A549 (cell line): ENCODE results near the gene ZNF581. TPM values are rescaled to one million over a fixed set of nuclear protein-coding genes. Genes with fewer than 3 reads are reported as not detected.

Experiments used
- ATAC-seq, 2 experiments: fragments of 200-7000 bp in 1 of 2; fragments of >200 bp in 1 of 2; cut with Nextera tagmentation in 1 of 2; cut with Tn5 transposase in 1 of 2; 3 replicates each; pipeline versions ENCODE4 v1.8.0 to v1.9.1; 2018 to 2020; ENCODE audit warnings: mild to moderate bottlenecking in 1 of 2, moderate library complexity in 1 of 2
- CTCF ChIA-PET: fragments of 300-600 bp; sonication (Branson Sonifier 250); formaldehyde crosslinking; extraction: SDS; loops from one replicate; lab custom pipeline; 2021; ENCODE audit warnings: antibody characterized with exemption, inconsistent platforms; lab: Yijun Ruan, JAX
- POLR2A ChIA-PET: fragments of 350-600 bp; formaldehyde crosslinking; extraction: SDS; loops from one replicate; lab custom pipeline; 2021; ENCODE audit warnings: antibody characterized with exemption, inconsistent platforms; lab: Yijun Ruan, JAX
- DNase-seq, 2 experiments: peaks; one replicate each; pipeline versions ENCODE4 v3.0.0 to v3.0.0-alpha.2; 2011 to 2016; ENCODE audit warnings: low read depth in 1 of 2, low spot score in 1 of 2
- FAIRE-seq: peaks from 2 replicates; lab custom pipeline; 2011; peaks lifted over from hg19 to GRCh38; lab: Jason Lieb, UNC
- H3K27ac ChIP-seq, 2 experiments: fragments of >200 bp; sonication (Bioruptor Twin); formaldehyde crosslinking; 3 replicates each; pipeline ENCODE4 v1.5.1; 2016 to 2017
- H3K4me1 ChIP-seq: fragments of >200 bp; sonication (Bioruptor Twin); formaldehyde crosslinking; 3 replicates; pipeline ENCODE4 v1.6.1; 2016
- H3K4me2 ChIP-seq: fragments of >200 bp; sonication (Bioruptor Twin); formaldehyde crosslinking; 3 replicates; pipeline ENCODE4 v1.6.1; 2016
- H3K4me3 ChIP-seq: fragments of >200 bp; sonication (Bioruptor Twin); formaldehyde crosslinking; 3 replicates; pipeline ENCODE4 v1.5.1; 2016
- H3K9me3 ChIP-seq: fragments of >200 bp; sonication (Bioruptor Twin); formaldehyde crosslinking; 3 replicates; pipeline ENCODE4 v1.6.1; 2016
- ATOH8 ChIP-seq: fragments of 250-450 bp; sonication (Bioruptor Pico); IDR thresholded peaks from 2 replicates; pipeline ENCODE4 v1.5.0; 2020; ENCODE audit warnings: low read depth, mild to moderate bottlenecking, moderate library complexity
- BHLHE40 ChIP-seq: IDR thresholded peaks from 2 replicates; pipeline ENCODE4 v1.6.1; 2012; ENCODE audit warnings: low read depth, low read length, inconsistent platforms
- CTCF ChIP-seq: fragments of >200 bp; sonication (Bioruptor Twin); formaldehyde crosslinking; IDR thresholded peaks from 3 replicates; pipeline ENCODE4 v1.5.1; 2016
- E2F6 ChIP-seq: IDR thresholded peaks from 2 replicates; pipeline ENCODE4 v1.6.1; 2012; ENCODE audit warnings: low read depth, borderline replicate concordance
- ELK1 ChIP-seq: fragments of 150-350 bp; IDR thresholded peaks from 2 replicates; pipeline ENCODE4 v1.6.1; 2014; ENCODE audit warnings: low read depth, mild to moderate bottlenecking, low read length
- EP300 ChIP-seq, 2 experiments: fragments of >200 bp; sonication (Bioruptor Twin); formaldehyde crosslinking; IDR thresholded peaks; 2 replicates in 1 of 2; 3 replicates in 1 of 2; pipeline ENCODE4 v1.6.1; 2016 to 2017
- FOSB ChIP-seq: fragments of 250-450 bp; sonication (Bioruptor Pico); IDR thresholded peaks from 2 replicates; pipeline ENCODE4 v1.5.0; 2020; ENCODE audit warnings: mild to moderate bottlenecking, moderate library complexity
- FOSL2 ChIP-seq, 2 experiments: fragments of 450-650 bp in 1 of 2; fragments of >200 bp in 1 of 2; sonication (Bioruptor Twin) in 1 of 2; formaldehyde crosslinking; IDR thresholded peaks; 2 replicates each; pipeline versions ENCODE4 v1.5.0 to v1.6.1; 2016 to 2020; ENCODE audit warnings: mild to moderate bottlenecking in 1 of 2, moderate library complexity in 1 of 2
- FOXS1 ChIP-seq: fragments of 250-450 bp; sonication (Bioruptor Pico); IDR thresholded peaks from 2 replicates; pipeline ENCODE4 v1.5.0; 2020; ENCODE audit warnings: mild to moderate bottlenecking, moderate library complexity
- GATA3 ChIP-seq: IDR thresholded peaks from 2 replicates; pipeline ENCODE4 v1.6.1; 2012; ENCODE audit warnings: borderline replicate concordance
- HEYL ChIP-seq: fragments of 250-450 bp; sonication (Bioruptor Pico); IDR thresholded peaks from 2 replicates; pipeline ENCODE4 v1.8.0; 2021; ENCODE audit warnings: mild to moderate bottlenecking, moderate library complexity
- JUNB ChIP-seq: fragments of >200 bp; sonication (Bioruptor Twin); formaldehyde crosslinking; IDR thresholded peaks from 2 replicates; pipeline ENCODE4 v1.6.1; 2016
- KDM1A ChIP-seq: fragments of 200-600 bp; sonication (generic); IDR thresholded peaks from 2 replicates; pipeline ENCODE4 v1.6.1; 2016; ENCODE audit warnings: low read depth, mild to moderate bottlenecking
- KDM5A ChIP-seq: fragments of 200-600 bp; sonication (generic); IDR thresholded peaks from 2 replicates; pipeline ENCODE4 v1.6.1; 2016; ENCODE audit warnings: antibody characterized with exemption, mild to moderate bottlenecking
- MAX ChIP-seq: IDR thresholded peaks from 2 replicates; pipeline ENCODE4 v1.6.1; 2012
- MAZ ChIP-seq: fragments of 150-350 bp; IDR thresholded peaks from 2 replicates; pipeline ENCODE4 v1.6.1; 2014; ENCODE audit warnings: antibody characterized with exemption, low read depth, low read length, borderline replicate concordance
- POLR2AphosphoS2 ChIP-seq: conservative IDR thresholded peaks from 2 replicates; pipeline ENCODE4 v1.6.1; 2012; ENCODE audit warnings: low read length, improper control_type of control experiment, inconsistent platforms
- RAD21 ChIP-seq, 2 experiments: fragments of >200 bp in 1 of 2; sonication (Bioruptor Twin) in 1 of 2; formaldehyde crosslinking in 1 of 2; IDR thresholded peaks in 1 of 2; conservative IDR thresholded peaks in 1 of 2; 2 replicates in 1 of 2; 3 replicates in 1 of 2; pipeline ENCODE4 v1.6.1; 2012 to 2018; ENCODE audit warnings: inconsistent platforms in 1 of 2
- RNF2 ChIP-seq: fragments of 200-600 bp; sonication (generic); IDR thresholded peaks from 2 replicates; pipeline ENCODE4 v1.6.1; 2016; ENCODE audit warnings: low read depth, mild to moderate bottlenecking, antibody characterized with exemption, moderate library complexity, borderline replicate concordance
- SREBF2 ChIP-seq: fragments of 450-650 bp; IDR thresholded peaks from 2 replicates; pipeline ENCODE4 v1.6.1; 2014; ENCODE audit warnings: mild to moderate bottlenecking, moderate library complexity
- ZC3H11A ChIP-seq: fragments of 450-650 bp; IDR thresholded peaks from 2 replicates; pipeline ENCODE4 v1.6.1; 2014; ENCODE audit warnings: antibody characterized with exemption, mild to moderate bottlenecking
- WGBS: methylation state at CpG from one replicate; pipeline ENCODE4 v1.1.6; 2017; ENCODE audit errors: missing lambda C conversion rate; 5-methylcytosine and 5-hydroxymethylcytosine counted together
- polyA plus RNA-seq, 4 experiments: library from polyadenylated mRNA; depleted of rRNA in 3 of 4; stranded (reverse); fragments of >200 nt; fragmentation: RNase III in 1 of 4; extraction: RNeasy Plus Mini Kit Qiagen cat#74134 plus additional on column Dnase treatment in 1 of 4; gene quantifications; 2 replicates in 3 of 4; 3 replicates in 1 of 4; pipeline ENCODE4 v1.2.3, GENCODE V29; 2011 to 2017

The ZNF581 gene
- polyA plus RNA-seq, 2 of the 4 experiments (the other 2 are of a cell fraction) = 13.9 to 24.9 TPM

- H3K4me3 ChIP-seq = no peak overlapping the region
- TF ChIP-seq RAD21 (conservative IDR thresholded peaks at IDR 0.05 in 1 of 2, IDR thresholded peaks at IDR 0.05 in 1 of 2) (no peak), BHLHE40 (no peak), JUNB (no peak), FOXS1 (CRISPR knock-in tag) (no peak), MAZ (no peak)
- TF ChIP-seq, all 56 proteins: peak for 0
- ChIA-PET CTCF (interaction anchor here (0.6 to 1.8 kb wide), 4 partner anchors 10 to 565 kb away, joined by 3 to 5 read pairs (median 4); no protein-coding TSS in a partner anchor), POLR2A (interaction anchor here (1.3 kb wide), 1 partner anchor 27 kb away, joined by 3 read pairs; the partner anchor contains the start of gene U2AF2)
- Histone ChIP-seq H3K4me2 (no peak overlapping the region), H3K4me1 (peaks cover 11% of the 10 kb centered on the region), H3K9me3 (no peaks in the 10 kb centered on the region), H3K27ac (no peak overlapping the region)
- ATAC-seq (no peak), DNase-seq (no peak), FAIRE-seq (no peak)
- WGBS = 91% methylated on average over 9 of the region's 9 CpGs
These were observed 38.0 kb downstream of the ZNF581 start for GRCh38 chr19:55681131-55682092.

GRCh38 chr19:55683449-55684261 is 40.2 kb downstream of the ZNF581 start:
- TF ChIP-seq CTCF (no peak), ELK1 (no peak), GATA3 (no peak), RNF2 (no peak), POLR2AphosphoS2 (no peak), KDM5A (no peak), RAD21 (conservative IDR thresholded peaks at IDR 0.05 in 1 of 2, IDR thresholded peaks at IDR 0.05 in 1 of 2) (no peak), ATOH8 (no peak), ZC3H11A (no peak), KDM1A (no peak), SREBF2 (no peak), EP300 (IDR thresholded peaks at IDR 0.05) (no peak), BHLHE40 (no peak), HEYL (no peak), FOSL2 (IDR thresholded peaks at IDR 0.05) (no peak), FOSL2 (CRISPR knock-in tag; IDR thresholded peaks at IDR 0.05) (no peak), FOSB (no peak), E2F6 (no peak), MAX (no peak)
- Histone ChIP-seq H3K27ac (no peak overlapping the region), H3K4me3 (no peak overlapping the region), H3K9me3 (no peaks in the 10 kb centered on the region), H3K4me1 (no peaks in the 10 kb centered on the region), H3K4me2 (no peak overlapping the region)
- no peak for DNase-seq
- no peak for ATAC-seq
- WGBS = 90% methylated on average over 22 of the region's 22 CpGs
- ChIA-PET POLR2A (no interaction called here), CTCF (interaction anchor here (1.0 to 1.8 kb wide), 4 partner anchors 12 to 383 kb away, joined by 3 to 6 read pairs (median 4); no protein-coding TSS in a partner anchor)
- FAIRE-seq = no peak
